Psoas muscle (tissue), 8 donors: ENCODE measurements around the gene CSF3. TPM values are rescaled to one million over a fixed set of nuclear protein-coding genes. Genes with fewer than 3 reads are reported as not detected.

ENCODE experiments used
- ATAC-seq, 4 donors: fragments of 200-7000 bp; cut with Tn5 transposase; one replicate each; pipeline ENCODE4 v1.9.1; 2020; ENCODE audit warnings: moderate library complexity in 3 of 4, mild to moderate bottlenecking in 2 of 4
- DNase-seq, 2 donors: peaks; one replicate each; pipeline ENCODE4 v3.0.0-alpha.2; 2020
- H3K27ac ChIP-seq: fragments of 200-600 bp; one replicate; pipeline ENCODE4 v1.8.0; 2022
- H3K27me3 ChIP-seq, 3 donors: fragments of 200-600 bp in 1 of 3; one replicate each; pipeline versions ENCODE4 v1.6.1 to v1.8.0; 2013 to 2022; ENCODE audit warnings: low read length in 2 of 3, mild to moderate bottlenecking in 2 of 3, moderate library complexity in 1 of 3; ENCODE audit not compliant: insufficient read depth in 3 of 3
- H3K36me3 ChIP-seq, 2 donors: fragments of 200-600 bp in 1 of 2; one replicate each; pipeline versions ENCODE4 v1.6.1 to v1.8.0; 2013 to 2022; ENCODE audit warnings: low read depth in 1 of 2, mild to moderate bottlenecking in 1 of 2, moderate library complexity in 1 of 2; ENCODE audit not compliant: insufficient read depth in 1 of 2
- H3K4me1 ChIP-seq: fragments of 200-600 bp; one replicate; pipeline ENCODE4 v1.8.0; 2022
- H3K4me3 ChIP-seq: fragments of 200-600 bp; one replicate; pipeline ENCODE4 v1.8.0; 2022; ENCODE audit warnings: mild to moderate bottlenecking
- H3K9me3 ChIP-seq: fragments of 200-600 bp; one replicate; pipeline ENCODE4 v1.8.0; 2022
- CTCF ChIP-seq: fragments of 200-600 bp; IDR thresholded peaks from one replicate; pipeline ENCODE4 v1.8.0; 2022; ENCODE audit warnings: antibody characterized with exemption
- WGBS, 3 donors: extraction: QIAGEN DNeasy Blood & Tissue Kit; methylation state at CpG; one replicate each; pipeline versions ENCODE4 v1.1.6 to v1.1.7; 2013; 5-methylcytosine and 5-hydroxymethylcytosine counted together
- intact Hi-C, 2 donors: fragments of 100-400 bp; cut with DNase I; formaldehyde crosslinking; loops; one replicate each; pipeline versions ENCODE4 v1.11.0 to v1.14.2; 2022
- polyA plus RNA-seq, 3 donors: library from polyadenylated mRNA; stranded (reverse); fragments of 200-250 nt; gene quantifications; one replicate each; pipeline ENCODE4 v1.2.3, GENCODE V29; 2013
- total RNA-seq, 4 donors: library from RNA; stranded (reverse); fragmentation: NEBNext Ultra II Directional in 2 of 4; extraction: Animal tissue kit (Norgen Biotek cat#: 25700) in 2 of 4; gene quantifications; one replicate each; pipeline versions ENCODE4 v1.2.1 to v1.2.4, GENCODE V29; 2021 to 2023
- donor health status: healthy with polysubstance abuse.
- donor health status: DM: no; HTN: no; CAD: no; lungs with moderate emphysema.
- donor health status: Bipolar disorder and iron deficiency.
- donor health status: healthy.
- donor health status: DM: yes; HTN: yes; CAD: no.
- donor health status: DM: no; HTN: no; CAD: no.
- donor health status: DM: no; HTN: no; CAD: no.
- donor health status: DM: yes; HTN: yes; CAD: no.

The CSF3 gene
- total and polyA plus RNA-seq, 7 donors = 0.30 to 46.2 (median 3.9) TPM

GRCh38 chr17:40014375-40014980 lies 762 bp upstream of the CSF3 start:
- WGBS, 3 donors = 21 to 35% (median 24%) methylated on average over 18 of the region's 18 CpGs
- DNase-seq (peak; percentile 45 to 72), ATAC-seq (no peak)
- no peaks in the 10 kb centered on the region for H3K27me3 ChIP-seq
- intact Hi-C loops = loop anchor here in 1 of 2 donors (10.0 kb wide), 1 partner anchor 280 kb away; no protein-coding TSS in a partner anchor
- H3K4me1 ChIP-seq = peaks cover 55% of the 10 kb centered on the region
- H3K9me3 ChIP-seq = no peaks in the 10 kb centered on the region
- H3K4me3 ChIP-seq = no peak overlapping the region
- H3K36me3 ChIP-seq = peaks cover 0 to under 1% of the 10 kb centered on the region in 2 donors
- TF ChIP-seq CTCF = no peak
- H3K27ac ChIP-seq = peak overlapping the region; percentile 87

GRCh38 chr17:40015998-40016985 lies 1.1 kb downstream of the CSF3 start:
- TF ChIP-seq CTCF = no peak
- Histone ChIP-seq H3K27me3 (no peaks in the 10 kb centered on the region), H3K4me1 (peaks cover 65% of the 10 kb centered on the region), H3K36me3 (peaks cover 0 to 18% of the 10 kb centered on the region in 2 donors), H3K27ac (peak overlapping the region; percentile 87), H3K4me3 (peak overlapping the region; percentile 52), H3K9me3 (no peaks in the 10 kb centered on the region)
- DNase-seq (peak in 1 of 2 donors; percentile 76), ATAC-seq (peak in 2 of 4 donors; percentile 1 to 9)
- 40 to 62% (median 43%) methylated on average over 21 to 26 of the region's 26 CpGs for WGBS, 3 donors
- intact Hi-C loops = loop anchor here (5.0 to 10.0 kb wide), 3 partner anchors 71 to 279 kb away; no protein-coding TSS in a partner anchor

GRCh38 chr17:40017422-40018080 lies 2.3 kb downstream of the CSF3 start:
- peaks cover 76% of the 10 kb centered on the region for H3K4me1 ChIP-seq
- DNase-seq = peak; percentile 54 to 82
- no peaks in the 10 kb centered on the region for H3K27me3 ChIP-seq
- intact Hi-C loops = loop anchor here (5.0 to 10.0 kb wide), 3 partner anchors 70 to 277 kb away; no protein-coding TSS in a partner anchor
- no peak for TF ChIP-seq CTCF
- WGBS, 3 donors = 10 to 16% (median 12%) methylated on average over 14 to 15 of the region's 15 CpGs
- ATAC-seq = peak in 1 of 4 donors; percentile 9
- H3K36me3 ChIP-seq = peaks cover 0 to 29% of the 10 kb centered on the region in 2 donors
- H3K4me3 ChIP-seq = peak overlapping the region; percentile 52
- H3K9me3 ChIP-seq = no peaks in the 10 kb centered on the region
- peak overlapping the region; percentile 87 for H3K27ac ChIP-seq

GRCh38 chr17:40018211-40019121 lies 3.2 kb downstream of the CSF3 start:
- whole genome bisulfite sequencing, 3 donors = 19 to 27% (median 23%) methylated on average over 14 to 15 of the region's 15 CpGs
- no peak for TF ChIP-seq CTCF
- H3K4me3 ChIP-seq = no peak overlapping the region
- peak overlapping the region; percentile 87 for H3K27ac ChIP-seq
- DNase-seq (peak; percentile 85 to 95), ATAC-seq (peak; percentile 43 to 49 (median 47))
- peaks cover 0 to 33% of the 10 kb centered on the region in 2 donors for H3K36me3 ChIP-seq
- no peaks in the 10 kb centered on the region for H3K9me3 ChIP-seq
- peaks cover 85% of the 10 kb centered on the region for H3K4me1 ChIP-seq
- intact Hi-C loops = loop anchor here (5.0 to 10.0 kb wide), 3 partner anchors 69 to 276 kb away; no protein-coding TSS in a partner anchor
- H3K27me3 ChIP-seq = no peaks in the 10 kb centered on the region
